Measurements from ENCODE around the gene NTN5.

DNA sequence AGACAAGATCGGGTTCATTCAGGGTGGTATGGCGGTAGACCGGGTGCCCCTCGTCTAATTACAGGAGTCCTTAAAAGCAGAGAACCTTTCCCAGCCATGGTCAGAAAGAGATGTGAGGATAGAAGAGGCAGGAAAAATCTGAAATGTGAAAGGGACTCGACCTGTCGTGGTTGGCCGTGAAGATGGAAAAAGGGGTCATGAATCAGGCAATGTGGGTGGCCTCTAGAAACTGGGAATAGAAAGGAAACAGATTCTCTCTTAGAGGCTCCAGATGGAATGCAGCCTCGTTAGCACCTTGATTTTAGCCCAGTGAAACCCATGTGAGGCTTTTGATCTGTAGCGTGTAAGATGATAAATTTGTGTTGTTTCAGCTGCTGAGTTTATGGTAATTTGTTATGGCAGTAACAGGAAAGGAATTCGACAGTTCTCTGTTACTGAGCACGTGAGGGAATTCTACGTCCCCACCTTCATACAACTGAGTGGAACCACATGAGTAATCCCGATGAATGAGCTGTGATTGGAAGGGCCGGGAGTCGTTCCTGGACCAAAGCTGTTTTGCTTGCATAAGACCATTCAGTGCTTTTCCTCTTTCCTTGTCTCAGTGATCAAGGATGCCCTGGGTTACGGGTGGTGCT lies 15.9 kb downstream of the NTN5 start:
- TF ChIP-seq, protein P1, sequence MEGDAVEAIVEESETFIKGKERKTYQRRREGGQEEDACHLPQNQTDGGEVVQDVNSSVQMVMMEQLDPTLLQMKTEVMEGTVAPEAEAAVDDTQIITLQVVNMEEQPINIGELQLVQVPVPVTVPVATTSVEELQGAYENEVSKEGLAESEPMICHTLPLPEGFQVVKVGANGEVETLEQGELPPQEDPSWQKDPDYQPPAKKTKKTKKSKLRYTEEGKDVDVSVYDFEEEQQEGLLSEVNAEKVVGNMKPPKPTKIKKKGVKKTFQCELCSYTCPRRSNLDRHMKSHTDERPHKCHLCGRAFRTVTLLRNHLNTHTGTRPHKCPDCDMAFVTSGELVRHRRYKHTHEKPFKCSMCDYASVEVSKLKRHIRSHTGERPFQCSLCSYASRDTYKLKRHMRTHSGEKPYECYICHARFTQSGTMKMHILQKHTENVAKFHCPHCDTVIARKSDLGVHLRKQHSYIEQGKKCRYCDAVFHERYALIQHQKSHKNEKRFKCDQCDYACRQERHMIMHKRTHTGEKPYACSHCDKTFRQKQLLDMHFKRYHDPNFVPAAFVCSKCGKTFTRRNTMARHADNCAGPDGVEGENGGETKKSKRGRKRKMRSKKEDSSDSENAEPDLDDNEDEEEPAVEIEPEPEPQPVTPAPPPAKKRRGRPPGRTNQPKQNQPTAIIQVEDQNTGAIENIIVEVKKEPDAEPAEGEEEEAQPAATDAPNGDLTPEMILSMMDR (conservative IDR thresholded peaks at IDR 0.05; ENCODE audit: low read depth, low read length), result no peak
- TF ChIP-seq EZH2 (IDR thresholded peaks at IDR 0.05; ENCODE audit: borderline replicate concordance, low read depth, low read length, poor library complexity, severe bottlenecking), result no peak
